Stomach smooth muscle (tissue), 2 donors: ENCODE results near the gene RNU7-1.

Experiments
- H3K27ac ChIP-seq: one replicate; pipeline ENCODE4 v1.7.0; 2013; ENCODE audit warnings: mild to moderate bottlenecking, low read length, inconsistent platforms
- H3K27me3 ChIP-seq, 2 donors: one replicate each; pipeline ENCODE4 v1.7.0; 2013; ENCODE audit warnings: low read length in 2 of 2; ENCODE audit not compliant: insufficient read depth in 2 of 2, control insufficient read depth in 1 of 2
- H3K36me3 ChIP-seq, 2 donors: one replicate each; pipeline ENCODE4 v1.7.0; 2013; ENCODE audit warnings: low read length in 2 of 2; ENCODE audit not compliant: control insufficient read depth in 2 of 2, insufficient read depth in 2 of 2
- H3K4me1 ChIP-seq: one replicate; pipeline ENCODE4 v1.7.0; 2013; ENCODE audit warnings: low read length; ENCODE audit not compliant: control insufficient read depth, insufficient read depth
- H3K4me3 ChIP-seq, 2 donors: one replicate each; pipeline ENCODE4 v1.7.0; 2013; ENCODE audit warnings: low read length in 2 of 2
- H3K9ac ChIP-seq, 2 donors: one replicate each; pipeline ENCODE4 v1.7.0; 2013; ENCODE audit warnings: low read length in 2 of 2, mild to moderate bottlenecking in 1 of 2
- H3K9me3 ChIP-seq, 2 donors: one replicate each; pipeline ENCODE4 v1.7.0; 2013; ENCODE audit warnings: low read length in 2 of 2; ENCODE audit not compliant: control insufficient read depth in 2 of 2
- donor health status: healthy.
- donor health status: Pancreatic carcinoma.

The RNU7-1 gene

GRCh38 chr12:6941267-6941666 lies 2.3 kb upstream of the RNU7-1 start:
- Histone ChIP-seq H3K4me1 (peaks cover 61% of the 10 kb centered on the region), H3K9ac (no peak overlapping the region)

DNA sequence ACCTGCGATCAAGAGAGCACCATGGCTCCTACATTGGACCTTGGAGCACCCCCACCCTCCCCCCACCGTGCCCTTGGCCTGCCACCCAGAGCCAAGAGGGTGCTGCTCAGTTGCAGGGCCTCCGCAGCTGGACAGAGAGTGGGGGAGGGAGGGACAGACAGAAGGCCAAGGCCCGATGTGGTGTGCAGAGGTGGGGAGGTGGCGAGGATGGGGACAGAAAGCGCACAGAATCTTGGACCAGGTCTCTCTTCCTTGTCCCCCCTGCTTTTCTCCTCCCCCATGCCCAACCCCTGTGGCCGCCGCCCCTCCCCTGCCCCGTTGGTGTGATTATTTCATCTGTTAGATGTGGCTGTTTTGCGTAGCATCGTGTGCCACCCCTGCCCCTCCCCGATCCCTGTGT lies 1.8 kb upstream of the RNU7-1 start:
- H3K9me3 ChIP-seq: no peaks in the 10 kb centered on the region
- H3K27ac ChIP-seq: peak overlapping the region; percentile 37
- H3K4me1 ChIP-seq: peaks cover 66% of the 10 kb centered on the region
- H3K4me3 ChIP-seq: no peak overlapping the region
- H3K9ac ChIP-seq: no peak overlapping the region
- no peaks in the 10 kb centered on the region for H3K27me3 ChIP-seq
- peaks cover 6 to 17% of the 10 kb centered on the region in 2 donors for H3K36me3 ChIP-seq

More at GRCh38 chr12:6941267-6941666, 2.3 kb upstream of the RNU7-1 start:
- no peaks in the 10 kb centered on the region for H3K9me3 ChIP-seq
- H3K27me3 ChIP-seq: no peaks in the 10 kb centered on the region
- peak overlapping the region; percentile 37 for H3K27ac ChIP-seq
- H3K36me3 ChIP-seq: peaks cover 5 to 17% of the 10 kb centered on the region in 2 donors
- no peak overlapping the region for H3K4me3 ChIP-seq

DNA sequence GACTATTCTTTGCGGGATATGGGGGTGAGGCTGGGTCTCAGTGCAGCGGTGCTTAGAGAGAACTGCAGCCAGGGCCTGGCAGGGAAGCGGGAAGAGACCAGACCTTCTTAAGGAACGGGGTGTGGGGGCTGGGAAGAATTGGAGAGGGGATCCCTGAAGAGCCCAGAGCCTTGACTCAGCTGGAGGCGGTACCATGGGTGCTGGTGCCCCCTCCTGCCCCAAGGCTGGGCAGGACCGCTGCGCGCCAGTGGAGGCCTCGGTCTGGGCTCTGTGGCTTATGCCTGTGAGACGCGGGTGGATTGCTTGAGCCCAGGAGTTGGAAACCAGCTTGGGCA lies 1.3 kb upstream of the RNU7-1 start:
- Histone ChIP-seq H3K36me3 (peaks cover 6 to 21% of the 10 kb centered on the region in 2 donors), H3K4me3 (no peak overlapping the region), H3K4me1 (peaks cover 62% of the 10 kb centered on the region), H3K27ac (peak overlapping the region; percentile 98), H3K9ac (no peak overlapping the region), H3K27me3 (no peaks in the 10 kb centered on the region), H3K9me3 (no peaks in the 10 kb centered on the region)

DNA sequence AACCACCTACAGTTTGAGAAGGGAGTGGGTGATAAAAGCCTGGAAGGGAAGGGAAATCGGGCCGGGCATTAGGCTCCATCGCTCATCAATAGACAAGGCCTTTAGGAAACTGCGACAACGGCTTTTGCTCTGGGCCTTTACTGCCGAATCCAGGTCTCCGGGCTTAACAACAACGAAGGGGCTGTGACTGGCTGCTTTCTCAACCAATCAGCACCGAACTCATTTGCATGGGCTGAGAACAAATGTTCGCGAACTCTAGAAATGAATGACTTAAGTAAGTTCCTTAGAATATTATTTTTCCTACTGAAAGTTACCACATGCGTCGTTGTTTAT lies 261 bp upstream of the RNU7-1 start:
- H3K9me3 ChIP-seq: no peaks in the 10 kb centered on the region
- H3K36me3 ChIP-seq: peaks cover 6 to 21% of the 10 kb centered on the region in 2 donors
- peak overlapping the region; percentile 88 to 94 for H3K4me3 ChIP-seq
- H3K9ac ChIP-seq: peak overlapping the region; percentile 92 to 98
- no peaks in the 10 kb centered on the region for H3K27me3 ChIP-seq
- peaks cover 56% of the 10 kb centered on the region for H3K4me1 ChIP-seq
- H3K27ac ChIP-seq: peak overlapping the region; percentile 98

GRCh38 chr12:6944381-6945186 lies 968 bp downstream of the RNU7-1 start:
- Histone ChIP-seq H3K27me3 (no peaks in the 10 kb centered on the region), H3K4me3 (peak overlapping the region; percentile 88 to 94), H3K9me3 (no peaks in the 10 kb centered on the region), H3K4me1 (peaks cover 44% of the 10 kb centered on the region), H3K36me3 (peaks cover 6 to 21% of the 10 kb centered on the region in 2 donors), H3K27ac (peak overlapping the region; percentile 98), H3K9ac (peak overlapping the region; percentile 92 to 98)

GRCh38 chr12:6945613-6946012 lies 2.0 kb downstream of the RNU7-1 start:
- H3K4me1 ChIP-seq: peaks cover 44% of the 10 kb centered on the region
- peak overlapping the region in 1 of 2 donors; percentile 5 for H3K9ac ChIP-seq
- H3K4me3 ChIP-seq: peak overlapping the region; percentile 4 to 94

DNA sequence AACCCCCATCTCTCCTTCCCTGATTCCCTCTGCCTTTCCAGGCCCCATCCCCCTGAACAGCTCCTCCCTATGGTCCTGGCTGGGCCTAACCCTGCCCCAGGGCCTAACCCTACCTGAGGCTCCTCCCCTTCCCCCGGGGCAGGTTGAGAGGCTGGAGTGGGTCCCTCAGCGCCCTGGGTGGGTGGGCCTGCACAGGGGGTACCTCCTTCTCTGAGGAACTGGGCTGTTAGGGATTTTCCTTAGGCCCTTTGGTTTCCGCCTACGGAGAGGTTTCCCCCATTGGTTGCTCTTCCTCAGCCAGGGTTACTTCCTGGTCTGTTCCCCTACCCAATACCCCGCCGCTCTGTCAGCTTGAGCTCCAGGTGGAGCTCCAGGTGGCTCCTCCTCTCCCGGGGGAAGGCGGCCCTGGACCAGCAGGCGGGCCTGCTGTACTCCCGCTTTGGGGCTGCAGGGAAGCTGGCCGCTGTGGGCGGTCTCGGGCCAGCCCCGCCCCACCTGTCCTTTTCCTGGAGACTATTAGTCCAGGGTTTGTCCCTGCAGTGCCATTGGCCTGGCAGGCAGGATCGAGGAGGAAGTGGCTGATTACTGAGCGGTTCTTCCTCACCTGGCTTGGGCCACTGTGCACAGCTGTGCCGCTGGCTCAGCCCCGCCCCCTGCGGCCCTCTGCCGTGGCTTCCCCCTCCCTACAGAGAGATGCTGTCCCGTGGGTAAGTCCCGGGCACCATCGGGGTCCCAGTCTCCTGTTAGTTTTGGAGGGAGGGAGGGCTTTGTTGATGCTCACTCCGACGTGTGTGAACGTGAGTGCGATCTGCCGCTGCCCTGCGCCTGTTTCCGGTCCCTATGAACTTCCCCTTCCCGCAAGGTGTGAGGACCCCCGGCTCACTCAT lies 2.7 kb downstream of the RNU7-1 start:
- Histone ChIP-seq H3K27ac (no peak overlapping the region), H3K4me1 (peaks cover 42% of the 10 kb centered on the region), H3K36me3 (peaks cover 6 to 13% of the 10 kb centered on the region in 2 donors), H3K27me3 (no peaks in the 10 kb centered on the region), H3K4me3 (peak overlapping the region in 1 of 2 donors; percentile 29), H3K9ac (peak overlapping the region in 1 of 2 donors; percentile 5), H3K9me3 (no peaks in the 10 kb centered on the region)

More at GRCh38 chr12:6945613-6946012, 2.0 kb downstream of the RNU7-1 start:
- H3K9me3 ChIP-seq: no peaks in the 10 kb centered on the region
- no peaks in the 10 kb centered on the region for H3K27me3 ChIP-seq
- H3K36me3 ChIP-seq: peaks cover 6 to 17% of the 10 kb centered on the region in 2 donors
- H3K27ac ChIP-seq: no peak overlapping the region

- Histone ChIP-seq H3K9ac (no peak overlapping the region), H3K9me3 (no peaks in the 10 kb centered on the region), H3K27me3 (no peaks in the 10 kb centered on the region), H3K4me1 (peaks cover 42% of the 10 kb centered on the region), H3K4me3 (peak overlapping the region in 1 of 2 donors; percentile 29), H3K27ac (no peak overlapping the region), H3K36me3 (peaks cover 2 to 9% of the 10 kb centered on the region in 2 donors)
Observed at GRCh38 chr12:6946920-6947374, 3.3 kb downstream of the RNU7-1 start.

DNA sequence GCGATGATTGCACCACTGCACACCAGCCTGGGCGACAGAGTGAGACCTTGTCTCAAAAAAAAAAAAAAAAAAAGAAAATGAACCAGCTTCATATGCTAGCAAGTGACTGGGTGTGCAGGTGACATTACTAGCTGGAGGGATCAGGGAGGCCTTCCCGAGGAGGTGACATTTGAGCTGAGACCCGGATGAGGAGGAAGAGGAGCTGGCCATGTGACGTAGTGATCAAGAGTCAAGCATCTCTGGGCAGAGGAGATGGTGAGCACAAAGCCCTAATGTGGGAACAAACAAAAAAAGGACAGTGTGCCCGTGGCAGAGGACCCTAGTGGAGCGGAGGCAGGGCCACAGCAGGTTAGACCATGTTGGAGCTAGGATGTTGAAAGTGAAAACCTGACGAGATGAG lies 4.0 kb downstream of the RNU7-1 start:
- Histone ChIP-seq H3K4me3 (no peak overlapping the region), H3K4me1 (peaks cover 37% of the 10 kb centered on the region), H3K27me3 (no peaks in the 10 kb centered on the region), H3K9me3 (no peaks in the 10 kb centered on the region), H3K27ac (no peak overlapping the region), H3K9ac (no peak overlapping the region), H3K36me3 (peaks cover 2 to 9% of the 10 kb centered on the region in 2 donors)

- H3K27ac ChIP-seq: peak overlapping the region; percentile 6
- no peak overlapping the region for H3K9ac ChIP-seq
- H3K27me3 ChIP-seq: no peaks in the 10 kb centered on the region
- H3K36me3 ChIP-seq: peaks cover 2 to 9% of the 10 kb centered on the region in 2 donors
- no peak overlapping the region for H3K4me3 ChIP-seq
- peaks cover 31% of the 10 kb centered on the region for H3K4me1 ChIP-seq
- no peaks in the 10 kb centered on the region for H3K9me3 ChIP-seq
Observed at GRCh38 chr12:6948873-6949594, 5.4 kb downstream of the RNU7-1 start.
